ENCODE data around the gene PIM3.

PIM3 gene

GRCh38 chr22:50008151-50009040 is 47.8 kb downstream of the PIM3 start:
- no peak for DNase-seq

GRCh38 chr22:50009251-50009650 is 48.7 kb downstream of the PIM3 start:
- DNase-seq: no peak

DNA sequence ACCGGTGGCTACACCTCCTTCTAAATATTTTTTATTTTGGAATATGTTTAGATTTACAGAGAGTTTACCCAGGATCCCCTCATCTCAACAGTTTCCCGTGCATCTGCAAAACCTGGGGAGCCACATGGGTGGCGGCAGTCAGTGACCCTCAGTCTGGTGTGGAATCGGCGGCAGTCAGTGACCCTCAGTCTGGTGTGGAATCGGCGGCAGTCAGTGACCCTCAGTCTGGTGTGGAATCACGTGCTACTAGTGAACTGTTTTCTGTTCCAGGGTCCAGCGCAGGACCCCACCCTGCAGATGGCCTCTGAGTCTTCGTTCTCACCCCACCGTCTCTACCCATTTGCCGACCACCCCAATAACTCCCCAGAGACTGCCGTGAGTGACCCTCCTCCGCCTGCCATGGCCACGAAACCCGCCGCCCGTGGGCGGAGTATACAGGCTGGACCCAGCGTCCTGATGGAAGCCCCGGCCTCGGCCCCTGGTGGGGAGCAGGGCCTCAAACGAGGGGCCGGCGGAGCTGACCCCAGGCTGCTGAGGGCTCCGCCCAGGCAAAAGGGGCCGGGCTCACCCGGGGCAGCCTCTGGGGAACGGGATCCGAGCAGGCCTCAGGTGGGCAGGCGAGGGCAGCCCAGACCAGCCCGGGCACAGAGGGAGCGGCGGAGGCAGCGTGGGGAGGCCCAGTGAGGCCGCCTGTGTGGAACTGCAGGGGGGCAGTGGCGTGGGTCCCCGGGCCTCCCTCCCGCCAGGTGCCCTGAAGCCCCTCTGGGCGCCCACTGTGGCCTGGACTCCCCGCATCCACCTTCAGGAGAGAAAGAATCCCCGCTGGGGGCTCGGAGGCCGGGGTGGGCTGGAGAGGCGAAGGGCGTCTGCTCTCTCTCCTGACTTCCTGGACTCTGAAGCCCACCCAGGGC is 49.4 kb downstream of the PIM3 start:
- DNase-seq: no peak

- DNase-seq: peak; percentile 35 to 56
Measured at GRCh38 chr22:50010676-50011446, 50.3 kb downstream of the PIM3 start.

GRCh38 chr22:50011447-50012210 is 51.1 kb downstream of the PIM3 start:
- no peak for DNase-seq

GRCh38 chr22:50012211-50013181 is 51.9 kb downstream of the PIM3 start, which contains the start of gene IL17REL:
TSS of gene IL17REL (minus strand) at chr22:50012765. CDS start at chr22:50012646, 119 bp downstream.
- no peak for DNase-seq

All from inflammatory macrophage treated with lipopolysaccharide for 1 hour (primary cell).